HG02970 (cell line): ENCODE data around the gene TBC1D24.

Experiments used
- ATAC-seq: cut with Tn5 transposase; IDR thresholded peaks from one replicate; pipeline ENCODE4 v1.9.1; 2021; ENCODE audit warnings: mild to moderate bottlenecking, moderate library complexity, moderate number of reproducible peaks; ENCODE audit not compliant: unreplicated experiment, low FRiP score

TBC1D24 gene

GRCh38 chr16:2514333-2515179 lies 39.6 kb downstream of the TBC1D24 start:
- ATAC-seq = no peak

GRCh38 chr16:2515180-2515851 lies 40.4 kb downstream of the TBC1D24 start:
- ATAC-seq = no peak

GRCh38 chr16:2516391-2517240 lies 41.7 kb downstream of the TBC1D24 start:
- no peak for ATAC-seq

GRCh38 chr16:2517954-2518605 lies 43.2 kb downstream of the TBC1D24 start:
- no peak for ATAC-seq

GRCh38 chr16:2518823-2519710 lies 44.1 kb downstream of the TBC1D24 start:
- no peak for ATAC-seq

GRCh38 chr16:2519711-2520080 lies 44.8 kb downstream of the TBC1D24 start:
- no peak for ATAC-seq

- no peak for ATAC-seq
Measured at GRCh38 chr16:2520097-2520783, 45.3 kb downstream of the TBC1D24 start, which contains the start of gene AMDHD2. Gene AMDHD2, plus strand, starts transcription at chr16:2520371. Its CDS starts 88 bp downstream, at chr16:2520459.

GRCh38 chr16:2520784-2521531 lies 46.0 kb downstream of the TBC1D24 start:
- no peak for ATAC-seq

- no peak for ATAC-seq
Measured at GRCh38 chr16:2523801-2524231, 48.9 kb downstream of the TBC1D24 start.

- ATAC-seq = no peak
Measured at GRCh38 chr16:2524339-2524938, 49.5 kb downstream of the TBC1D24 start.

GRCh38 chr16:2526135-2526534 lies 51.2 kb downstream of the TBC1D24 start:
- no peak for ATAC-seq

- ATAC-seq = no peak
Measured at GRCh38 chr16:2527071-2527783, 52.3 kb downstream of the TBC1D24 start.

GRCh38 chr16:2527784-2528100 lies 52.8 kb downstream of the TBC1D24 start:
- ATAC-seq = no peak

GRCh38 chr16:2528161-2529060 lies 53.5 kb downstream of the TBC1D24 start:
- ATAC-seq = no peak

- no peak for ATAC-seq
Measured at GRCh38 chr16:2529061-2529931, 54.4 kb downstream of the TBC1D24 start.
